ENCODE results near the gene GABBR2. TPM values are rescaled to one million over a fixed set of nuclear protein-coding genes. Genes with fewer than 3 reads are reported as not detected.
"Not testable (repeated sequence)": the region's sequence is repeated elsewhere in the genome, so short reads cannot be mapped to it uniquely, and the experiment has no call there.

Gene GABBR2
- total RNA-seq, 4 donors from 2014 or later, result 0.17 to 0.26 TPM; not detected in 2

DNA sequence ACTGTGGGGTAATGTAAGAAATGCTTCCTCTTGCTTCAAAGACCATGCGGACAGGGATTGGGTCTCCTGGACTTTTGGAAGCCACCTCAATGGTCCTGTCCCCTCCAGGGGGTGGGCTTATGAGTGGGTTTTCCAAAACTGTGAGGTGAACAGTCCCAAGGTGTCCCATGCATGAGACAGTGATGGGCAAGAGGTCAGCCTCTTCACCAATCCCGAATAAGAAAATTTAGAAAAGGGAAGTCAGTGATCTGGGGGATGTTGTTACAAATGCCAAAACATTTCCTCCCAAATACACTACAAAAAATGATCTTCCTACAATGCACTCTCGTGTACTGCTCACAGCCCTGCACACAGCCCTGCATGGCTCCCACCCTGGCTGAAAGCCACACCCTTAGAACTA, 237.6 kb downstream of the GABBR2 start:
- no peaks in the 10 kb centered on the region for H3K4me1 ChIP-seq
- intact Hi-C loops (cut with DNase I), result no loop called here
- no peaks in the 10 kb centered on the region for H3K27me3 ChIP-seq
- no peak overlapping the region for H3K27ac ChIP-seq (replicated peaks in 1 of 4)
- 62% methylated on average over 3 of the region's 3 CpGs for WGBS
- no peaks in the 10 kb centered on the region for H3K36me3 ChIP-seq
- DNase-seq (ENCODE audit: extremely low spot score), result no peak
- no peaks in the 10 kb centered on the region for H3K9me3 ChIP-seq
- no peak overlapping the region for H3K4me3 ChIP-seq
- TF ChIP-seq, protein P1, sequence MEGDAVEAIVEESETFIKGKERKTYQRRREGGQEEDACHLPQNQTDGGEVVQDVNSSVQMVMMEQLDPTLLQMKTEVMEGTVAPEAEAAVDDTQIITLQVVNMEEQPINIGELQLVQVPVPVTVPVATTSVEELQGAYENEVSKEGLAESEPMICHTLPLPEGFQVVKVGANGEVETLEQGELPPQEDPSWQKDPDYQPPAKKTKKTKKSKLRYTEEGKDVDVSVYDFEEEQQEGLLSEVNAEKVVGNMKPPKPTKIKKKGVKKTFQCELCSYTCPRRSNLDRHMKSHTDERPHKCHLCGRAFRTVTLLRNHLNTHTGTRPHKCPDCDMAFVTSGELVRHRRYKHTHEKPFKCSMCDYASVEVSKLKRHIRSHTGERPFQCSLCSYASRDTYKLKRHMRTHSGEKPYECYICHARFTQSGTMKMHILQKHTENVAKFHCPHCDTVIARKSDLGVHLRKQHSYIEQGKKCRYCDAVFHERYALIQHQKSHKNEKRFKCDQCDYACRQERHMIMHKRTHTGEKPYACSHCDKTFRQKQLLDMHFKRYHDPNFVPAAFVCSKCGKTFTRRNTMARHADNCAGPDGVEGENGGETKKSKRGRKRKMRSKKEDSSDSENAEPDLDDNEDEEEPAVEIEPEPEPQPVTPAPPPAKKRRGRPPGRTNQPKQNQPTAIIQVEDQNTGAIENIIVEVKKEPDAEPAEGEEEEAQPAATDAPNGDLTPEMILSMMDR (IDR thresholded peaks at IDR 0.05), result no peak
- TF ChIP-seq POLR2AphosphoS5 (IDR thresholded peaks at IDR 0.05) (no peak), POLR2A (IDR thresholded peaks at IDR 0.05; ENCODE audit: low read depth) (no peak)

DNA sequence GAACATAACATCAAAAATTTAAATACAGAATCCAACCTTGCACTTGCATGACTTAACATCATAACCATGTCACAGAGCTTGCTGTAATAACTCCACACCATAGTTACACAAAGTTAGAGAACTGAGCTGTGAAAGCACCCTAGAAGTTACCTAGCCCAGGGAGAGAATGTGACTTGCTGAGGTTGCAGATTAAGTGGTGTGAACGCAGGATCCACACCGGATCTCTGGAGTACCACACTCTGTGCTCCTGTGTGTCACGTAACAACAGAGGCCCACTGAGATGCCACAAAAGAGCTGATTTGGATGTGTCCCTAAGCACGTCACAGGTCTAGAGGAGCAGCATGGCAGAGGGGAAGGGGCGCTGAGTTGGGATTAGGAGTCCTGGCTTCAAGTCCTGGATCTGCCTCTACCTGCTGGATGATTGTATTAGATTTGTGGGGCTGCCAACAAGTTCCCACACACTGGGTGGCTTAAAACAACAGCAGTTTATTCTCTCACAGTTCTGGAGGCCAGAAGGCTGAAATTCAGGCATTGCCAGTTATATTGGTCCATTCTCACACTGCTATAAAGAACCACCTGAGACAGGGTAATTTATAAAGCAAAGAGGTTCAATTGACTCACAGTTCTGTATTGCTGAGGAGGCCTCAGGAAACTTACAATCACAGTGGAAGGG, 240.0 kb downstream of the GABBR2 start:
- Histone ChIP-seq H3K27me3 (no peaks in the 10 kb centered on the region), H3K36me3 (no peaks in the 10 kb centered on the region), H3K4me1 (no peaks in the 10 kb centered on the region), H3K27ac (replicated peaks in 1 of 4) (no peak overlapping the region), H3K9me3 (no peaks in the 10 kb centered on the region), H3K4me3 (no peak overlapping the region)
- DNase-seq (ENCODE audit: extremely low spot score), result no peak
- intact Hi-C loops (cut with DNase I), result no loop called here
- 87% methylated on average over 3 of the region's 5 CpGs for WGBS
- TF ChIP-seq POLR2AphosphoS5 (IDR thresholded peaks at IDR 0.05), result no peak
- no peak for TF ChIP-seq EP300 (IDR thresholded peaks at IDR 0.05)
- no peak for TF ChIP-seq POLR2A (IDR thresholded peaks at IDR 0.05; ENCODE audit: low read depth)
- TF ChIP-seq, protein P1 (IDR thresholded peaks at IDR 0.05), result no peak

DNA sequence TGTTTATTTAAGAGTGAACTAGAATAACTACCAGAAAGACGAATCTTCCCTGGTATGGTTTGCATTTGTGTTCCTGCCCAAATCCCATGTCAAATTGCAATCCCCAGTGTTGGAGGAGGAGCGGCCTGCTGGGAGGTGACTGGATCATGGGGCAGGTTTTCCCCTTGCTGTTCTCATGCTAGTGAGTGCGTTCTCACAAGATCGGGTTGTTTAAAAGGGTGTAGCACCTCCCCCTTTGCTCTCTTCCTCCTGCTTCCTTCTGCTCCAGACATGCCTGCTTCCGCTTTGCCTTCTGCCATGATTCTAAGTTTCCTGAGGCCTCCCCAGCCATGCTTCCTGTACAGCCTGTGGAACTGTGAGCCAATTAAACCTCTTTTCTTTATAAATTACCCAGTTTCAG, 242.9 kb downstream of the GABBR2 start:
- TF ChIP-seq, protein P1 (IDR thresholded peaks at IDR 0.05), result no peak
- TF ChIP-seq EP300 (IDR thresholded peaks at IDR 0.05) (no peak), POLR2A (IDR thresholded peaks at IDR 0.05; ENCODE audit: low read depth) (no peak), POLR2AphosphoS5 (IDR thresholded peaks at IDR 0.05) (no peak)
- H3K36me3 ChIP-seq, result no peaks in the 10 kb centered on the region

DNA sequence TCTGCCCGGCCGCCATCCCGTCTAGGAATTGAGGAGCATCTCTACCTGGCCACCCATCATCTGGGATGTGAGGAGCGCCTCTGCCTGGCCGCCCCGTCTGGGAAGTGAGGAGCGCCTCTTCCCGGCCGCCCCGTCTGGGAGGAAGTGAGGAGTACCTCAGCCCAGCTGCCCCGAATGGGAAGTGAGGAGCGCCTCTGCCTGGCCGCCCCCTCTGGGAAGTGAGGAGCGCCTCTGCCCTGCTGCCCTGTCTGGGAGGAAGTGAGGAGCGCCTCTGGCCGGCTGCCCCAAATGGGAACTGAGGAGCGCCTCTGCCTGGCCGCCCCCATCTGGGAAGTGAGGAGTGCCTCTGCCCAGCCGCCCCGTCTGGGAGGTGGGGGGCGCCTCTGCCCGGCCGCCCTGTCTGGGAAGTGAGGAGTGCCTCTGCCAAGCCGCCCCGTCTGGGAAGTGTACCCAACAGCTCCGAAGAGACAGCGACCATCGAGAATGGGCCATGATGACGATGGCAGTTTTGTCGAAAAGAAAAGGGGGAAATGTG, 244.5 kb downstream of the GABBR2 start:
- H3K36me3 ChIP-seq; DNase-seq (ENCODE audit: extremely low spot score); H3K4me3 ChIP-seq; H3K27me3 ChIP-seq; H3K27ac ChIP-seq (replicated peaks in 1 of 4); intact Hi-C loops (cut with DNase I); H3K4me1 ChIP-seq: not testable (repeated sequence)
- 97% methylated on average over 12 of the region's 30 CpGs for WGBS
- H3K9me3 ChIP-seq, result peaks cover 0 to 38% (median 23%) of the 10 kb centered on the region in 4 donors

More for the DNA sequence above, 242.9 kb downstream of the GABBR2 start:
- 65% methylated on average over 5 of the region's 5 CpGs for WGBS
- H3K9me3 ChIP-seq, result peaks cover 0 to 23% (median 12%) of the 10 kb centered on the region in 4 donors
- no peaks in the 10 kb centered on the region for H3K27me3 ChIP-seq
- no peaks in the 10 kb centered on the region for H3K4me1 ChIP-seq
- no peak overlapping the region for H3K4me3 ChIP-seq
- DNase-seq (ENCODE audit: extremely low spot score), result no peak
- H3K27ac ChIP-seq (replicated peaks in 1 of 4), result no peak overlapping the region
- intact Hi-C loops (cut with DNase I), result no loop called here

DNA sequence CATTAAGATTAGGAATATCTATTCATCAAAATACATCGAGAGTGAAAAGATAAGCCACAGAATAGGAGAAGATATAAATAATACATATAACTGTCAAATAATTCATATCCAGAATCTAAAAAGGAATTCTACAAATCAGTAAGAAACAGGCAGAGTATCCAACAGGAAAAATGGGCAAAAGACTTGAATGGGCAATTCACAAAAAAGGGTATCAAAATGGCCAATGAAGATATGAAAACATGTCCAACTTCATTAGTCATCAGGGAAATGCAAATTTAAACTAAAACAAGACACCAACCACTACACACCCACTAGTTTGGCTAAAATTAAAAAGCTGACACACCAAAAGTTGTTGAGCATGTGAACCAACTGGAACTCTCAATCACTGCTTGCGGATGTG, 246.4 kb downstream of the GABBR2 start:
- intact Hi-C loops (cut with DNase I), result no loop called here
- 96% methylated on average over 2 of the region's 2 CpGs for WGBS

More for the DNA sequence above, 246.4 kb downstream of the GABBR2 start:
- DNase-seq (ENCODE audit: extremely low spot score), result no peak
- no peak overlapping the region for H3K27ac ChIP-seq (replicated peaks in 1 of 4)
- H3K36me3 ChIP-seq, result no peaks in the 10 kb centered on the region
- TF ChIP-seq EP300 (IDR thresholded peaks at IDR 0.05) (no peak), POLR2A (IDR thresholded peaks at IDR 0.05; ENCODE audit: low read depth) (no peak)
- TF ChIP-seq, protein P1 (IDR thresholded peaks at IDR 0.05), result no peak
- peaks cover 0 to 15% (median 0%) of the 10 kb centered on the region in 4 donors for H3K27me3 ChIP-seq
- peaks cover 0 to 39% (median 23%) of the 10 kb centered on the region in 4 donors for H3K9me3 ChIP-seq
- H3K4me3 ChIP-seq, result no peak overlapping the region
- H3K4me1 ChIP-seq, result no peaks in the 10 kb centered on the region
